PFSK-1 (cell line): ENCODE data around the gene PGP.

Experiments
- FOXP2 ChIP-seq: optimal IDR thresholded peaks from 2 replicates; pipeline ENCODE3; 2011; ENCODE audit warnings: borderline replicate concordance, control low read depth, inconsistent platforms; ENCODE audit not compliant: insufficient read depth; ENCODE audit errors: extremely low read length, extremely low read depth
- POLR2AphosphoS5 ChIP-seq: IDR thresholded peaks from 2 replicates; pipeline ENCODE4 v1.6.1; 2012; ENCODE audit warnings: low read depth, mild to moderate bottlenecking, control low read depth, low read length, moderate library complexity
- REST ChIP-seq, 2 experiments: IDR thresholded peaks; 2 replicates each; pipeline versions ENCODE4 v1.6.1 to v1.8.0; 2011 to 2012; ENCODE audit warnings: low read depth in 2 of 2, low read length in 2 of 2, control low read depth in 1 of 2, inconsistent platforms in 1 of 2, mild to moderate bottlenecking in 1 of 2, moderate library complexity in 1 of 2; ENCODE audit not compliant: insufficient read depth in 1 of 2
- SIN3A ChIP-seq: IDR thresholded peaks from 2 replicates; pipeline ENCODE4 v1.6.1; 2012; ENCODE audit warnings: mild to moderate bottlenecking, low read length, moderate library complexity, borderline replicate concordance; ENCODE audit not compliant: insufficient read depth
- TAF1 ChIP-seq: IDR thresholded peaks from 2 replicates; pipeline ENCODE4 v1.6.1; 2012; ENCODE audit warnings: low read length, control low read depth, borderline replicate concordance; ENCODE audit not compliant: insufficient read depth

The PGP gene

GRCh38 chr16:2162676-2163118, 51.9 kb downstream of the PGP start:
- TF ChIP-seq POLR2AphosphoS5 (no peak), REST (IDR thresholded peaks at IDR 0.05; ENCODE audit: insufficient read depth in 1 of 2, low read depth in 2 of 2, low read length in 2 of 2) (no peak), TAF1 (no peak), SIN3A (no peak), FOXP2 (no peak)

- no peak for TF ChIP-seq REST (IDR thresholded peaks at IDR 0.05; ENCODE audit: insufficient read depth in 1 of 2, low read depth in 2 of 2, low read length in 2 of 2)
- TF ChIP-seq POLR2AphosphoS5: no peak
- TF ChIP-seq TAF1: no peak
- no peak for TF ChIP-seq FOXP2
- TF ChIP-seq SIN3A: no peak
These were observed 52.7 kb downstream of the PGP start for GRCh38 chr16:2161911-2162310.
